ENCODE data around the gene PPP4R4. TPM values are rescaled to one million over a fixed set of nuclear protein-coding genes. Genes with fewer than 3 reads are reported as not detected.

PPP4R4 gene
- polyA plus RNA-seq, 3 donors, result 0.08 TPM; not detected in 2

GRCh38 chr14:94177806-94178205 lies 3.7 kb downstream of the PPP4R4 start:
- Histone ChIP-seq H3K4me2 (replicated peaks; ENCODE audit: extremely low read depth, low read length, poor library complexity, severe bottlenecking) (no peak overlapping the region), H4K20me1 (ENCODE audit: insufficient read depth, low read length) (no peaks in the 10 kb centered on the region), H3K27ac (ENCODE audit: low read depth in 1 of 2, low read length in 2 of 2) (no peak overlapping the region), H3K4me3 (replicated peaks in 1 of 3; ENCODE audit: low read depth in 2 of 3, low read length in 3 of 3) (no peak overlapping the region), H2AFZ (ENCODE audit: insufficient read depth, low read depth, low read length, poor library complexity, severe bottlenecking) (no peak overlapping the region), H3K9ac (ENCODE audit: insufficient read depth, low read length, poor library complexity, severe bottlenecking) (no peak overlapping the region), H3K79me2 (ENCODE audit: insufficient read depth, low read length) (no peaks in the 10 kb centered on the region), H3K9me3 (replicated peaks in 1 of 2; ENCODE audit: control insufficient read depth in 1 of 2, insufficient read depth in 1 of 2, low read length in 2 of 2) (peaks cover 0 to 3% of the 10 kb centered on the region in 2 donors), H3K36me3 (replicated peaks in 1 of 2; ENCODE audit: control insufficient read depth in 1 of 2, insufficient read depth in 2 of 2, low read length in 2 of 2) (no peaks in the 10 kb centered on the region), H3K27me3 (ENCODE audit: control insufficient read depth in 2 of 2, insufficient read depth in 2 of 2, low read length in 2 of 2) (peaks cover 52 to 72% of the 10 kb centered on the region in 2 donors), H3K4me1 (ENCODE audit: control insufficient read depth in 1 of 2, insufficient read depth in 2 of 2, low read length in 2 of 2) (peaks cover 16 to 24% of the 10 kb centered on the region in 2 donors)
- intact Hi-C loops (cut with micrococcal nuclease), result loop anchor here (5.0 to 10.0 kb wide), 4 partner anchors 46 to 243 kb away; no protein-coding TSS in a partner anchor
- Mint-ChIP-seq H3K27me3 (ENCODE audit: low read depth in 3 of 3) (peaks cover 48 to 66% (median 48%) of the 10 kb centered on the region in 3 donors), H3K36me3 (peaks cover 0 to 5% of the 10 kb centered on the region in 2 donors), H3K27ac (no peak overlapping the region), H3K4me3 (peak overlapping the region in 1 of 2 donors; percentile 78), H3K4me1 (peaks cover 19% of the 10 kb centered on the region), H3K9me3 (peaks cover 0 to 12% (median 3%) of the 10 kb centered on the region in 7 donors)
- TF ChIP-seq CTCF (IDR thresholded peaks at IDR 0.05), result no peak
- WGBS (ENCODE audit: insufficient coverage), result no CpG with 5 or more reads among the region's 1 CpG
- DNase-seq, result no peak

- H3K9me3 ChIP-seq (replicated peaks in 1 of 2; ENCODE audit: control insufficient read depth in 1 of 2, insufficient read depth in 1 of 2, low read length in 2 of 2), result peaks cover 0 to 3% of the 10 kb centered on the region in 2 donors
- intact Hi-C loops (cut with micrococcal nuclease), result loop anchor here (5.0 to 10.0 kb wide), 4 partner anchors 47 to 244 kb away; no protein-coding TSS in a partner anchor
These were observed 5.1 kb downstream of the PPP4R4 start for GRCh38 chr14:94179244-94179643.

More at GRCh38 chr14:94179244-94179643, 5.1 kb downstream of the PPP4R4 start:
- Histone ChIP-seq H3K4me1 (ENCODE audit: control insufficient read depth in 1 of 2, insufficient read depth in 2 of 2, low read length in 2 of 2) (peaks cover 10 to 17% of the 10 kb centered on the region in 2 donors), H2AFZ (ENCODE audit: insufficient read depth, low read depth, low read length, poor library complexity, severe bottlenecking) (no peak overlapping the region), H3K27me3 (ENCODE audit: control insufficient read depth in 2 of 2, insufficient read depth in 2 of 2, low read length in 2 of 2) (peaks cover 52 to 68% of the 10 kb centered on the region in 2 donors), H3K4me3 (replicated peaks in 1 of 3; ENCODE audit: low read depth in 2 of 3, low read length in 3 of 3) (no peak overlapping the region), H3K9ac (ENCODE audit: insufficient read depth, low read length, poor library complexity, severe bottlenecking) (no peak overlapping the region), H3K79me2 (ENCODE audit: insufficient read depth, low read length) (no peaks in the 10 kb centered on the region), H3K27ac (ENCODE audit: low read depth in 1 of 2, low read length in 2 of 2) (no peak overlapping the region), H3K4me2 (replicated peaks; ENCODE audit: extremely low read depth, low read length, poor library complexity, severe bottlenecking) (no peak overlapping the region), H4K20me1 (ENCODE audit: insufficient read depth, low read length) (no peaks in the 10 kb centered on the region), H3K36me3 (replicated peaks in 1 of 2; ENCODE audit: control insufficient read depth in 1 of 2, insufficient read depth in 2 of 2, low read length in 2 of 2) (no peaks in the 10 kb centered on the region)
- peak overlapping the region in 1 of 2 donors; percentile 22 for H3K4me3 Mint-ChIP-seq
- H3K4me1 Mint-ChIP-seq, result peaks cover 12% of the 10 kb centered on the region
- TF ChIP-seq CTCF (IDR thresholded peaks at IDR 0.05), result no peak
- DNase-seq, result no peak
- H3K27ac Mint-ChIP-seq, result no peak overlapping the region
- WGBS (ENCODE audit: insufficient coverage), result no CpG with 5 or more reads among the region's 2 CpGs
- peaks cover 39 to 59% (median 40%) of the 10 kb centered on the region in 3 donors for H3K27me3 Mint-ChIP-seq (ENCODE audit: low read depth in 3 of 3)
- peaks cover 0 to 8% (median 2%) of the 10 kb centered on the region in 7 donors for H3K9me3 Mint-ChIP-seq
- H3K36me3 Mint-ChIP-seq, result peaks cover 0 to 5% of the 10 kb centered on the region in 2 donors

Measured in CD14-positive monocyte (primary cell).